HepG2 (cell line): ENCODE data around the gene ITPR1. TPM values are rescaled to one million over a fixed set of nuclear protein-coding genes. Genes with fewer than 3 reads are reported as not detected.

ENCODE experiments used
- ATAC-seq: fragments of 200-7000 bp; cut with Tn5 transposase; 3 replicates; pipeline ENCODE4 v1.9.1; 2020; ENCODE audit warnings: mild to moderate bottlenecking, moderate library complexity
- BruUV-seq: library from RNA; stranded (reverse); fragments of 400-500 nt; replicated peaks from 2 replicates; lab custom pipeline; 2021; lab: Mats Ljungman, UMichigan
- CTCF ChIA-PET: fragments of 300-600 bp; formaldehyde crosslinking; extraction: SDS; loops from one replicate; lab custom pipeline; 2021; ENCODE audit warnings: low total read pairs, inconsistent platforms, low intra/inter-chr PET ratio; lab: Yijun Ruan, JAX
- POLR2A ChIA-PET: fragments of 350-600 bp; sonication (Branson Sonifier 250); formaldehyde crosslinking; loops from one replicate; lab custom pipeline; 2020; ENCODE audit warnings: antibody characterized with exemption, inconsistent platforms; lab: Yijun Ruan, JAX
- DNase-seq: peaks from one replicate; pipeline ENCODE4 v3.0.0-alpha.2; 2015; ENCODE audit warnings: low spot score
- FAIRE-seq: peaks from 3 replicates; lab custom pipeline; 2011; peaks lifted over from hg19 to GRCh38; lab: Jason Lieb, UNC
- H2AFZ ChIP-seq: one replicate; pipeline ENCODE4 v1.6.1; 2011; ENCODE audit warnings: low read length, inconsistent platforms
- H3K27ac ChIP-seq: fragments of 300-600 bp; 3 replicates; pipeline ENCODE4 v1.8.0; 2011; ENCODE audit warnings: mixed run types, mild to moderate bottlenecking, mixed read lengths, low read length, inconsistent platforms; ENCODE audit not compliant: insufficient read depth; ENCODE audit errors: extremely low read length
- H3K27me3 ChIP-seq, 2 experiments: fragments of 200-600 bp in 1 of 2; 2 replicates in 1 of 2; 3 replicates in 1 of 2; pipeline versions ENCODE4 v1.6.0 to v1.8.0; 2011; ENCODE audit warnings: low read length in 2 of 2, mild to moderate bottlenecking in 2 of 2, moderate library complexity in 2 of 2, inconsistent platforms in 1 of 2; ENCODE audit not compliant: insufficient read depth in 2 of 2, control insufficient read depth in 1 of 2
- H3K36me3 ChIP-seq, 2 experiments: fragments of 200-600 bp in 1 of 2; replicated peaks in 1 of 2; 2 replicates in 1 of 2; 3 replicates in 1 of 2; pipeline versions ENCODE4 v1.5.1 to v1.8.0; 2011; ENCODE audit warnings: low read length in 2 of 2, inconsistent platforms in 1 of 2; ENCODE audit not compliant: insufficient read depth in 2 of 2, control insufficient read depth in 1 of 2
- H3K4me1 ChIP-seq: 2 replicates; pipeline ENCODE4 v1.5.1; 2012; ENCODE audit warnings: low read length, inconsistent platforms; ENCODE audit not compliant: insufficient read depth
- H3K4me2 ChIP-seq: 2 replicates; pipeline ENCODE4 v1.6.0; 2011; ENCODE audit warnings: low read depth, low read length, inconsistent platforms
- H3K4me3 ChIP-seq, 3 experiments: fragments of 200-600 bp in 1 of 3; sonication (generic), shearing (Covaris generic) in 1 of 3; replicated peaks in 1 of 3; 2 replicates each; pipeline ENCODE4 v1.5.1; 2011 to 2016; ENCODE audit warnings: low read length in 3 of 3, inconsistent platforms in 2 of 3, low read depth in 2 of 3, mild to moderate bottlenecking in 2 of 3, control low read depth in 1 of 3, mixed read lengths in 1 of 3; ENCODE audit not compliant: insufficient read depth in 1 of 3
- H3K79me2 ChIP-seq: one replicate; pipeline ENCODE4 v1.6.1; 2011; ENCODE audit warnings: low read length, inconsistent platforms; ENCODE audit not compliant: insufficient read depth
- H3K9ac ChIP-seq: 2 replicates; pipeline ENCODE4 v1.6.0; 2011; ENCODE audit warnings: mild to moderate bottlenecking, low read depth, low read length, inconsistent platforms; ENCODE audit not compliant: insufficient read depth
- H3K9me3 ChIP-seq: 2 replicates; pipeline ENCODE4 v1.5.1; 2012; ENCODE audit warnings: mild to moderate bottlenecking, low read length
- H4K20me1 ChIP-seq: 2 replicates; pipeline ENCODE4 v1.6.0; 2011; ENCODE audit warnings: inconsistent platforms, mild to moderate bottlenecking, low read length, moderate library complexity; ENCODE audit not compliant: insufficient read depth
- ARID4A ChIP-seq: sonication (generic); formaldehyde crosslinking; IDR thresholded peaks from 2 replicates; pipeline ENCODE4 v1.5.0; 2020; ENCODE audit warnings: mild to moderate bottlenecking, missing genetic modification reagents, borderline replicate concordance
- ASH2L ChIP-seq: fragments of 300-600, 200-600 bp; sonication (generic); IDR thresholded peaks from 2 replicates; pipeline ENCODE4 v1.7.0; 2017; ENCODE audit warnings: low read depth, mild to moderate bottlenecking, moderate library complexity, mixed read lengths, low read length; ENCODE audit not compliant: insufficient read length
- HHEX ChIP-seq: IDR thresholded peaks from 2 replicates; pipeline ENCODE4 v1.6.1; 2016; ENCODE audit warnings: control low read depth
- ZMYM2 ChIP-seq: sonication (generic); formaldehyde crosslinking; IDR thresholded peaks from 2 replicates; pipeline ENCODE4 v1.8.0; 2022; ENCODE audit warnings: mild to moderate bottlenecking, missing genetic modification reagents
- ZNF101 ChIP-seq: sonication (generic); formaldehyde crosslinking; IDR thresholded peaks from 2 replicates; pipeline ENCODE4 v1.4.0; 2020; ENCODE audit warnings: mild to moderate bottlenecking, low read depth, missing genetic modification reagents, borderline replicate concordance
- ZNF383 ChIP-seq: sonication (generic); formaldehyde crosslinking; IDR thresholded peaks from 2 replicates; pipeline ENCODE4 v1.4.0; 2020; ENCODE audit warnings: missing genetic modification reagents, mild to moderate bottlenecking, borderline replicate concordance
- ZNF782 ChIP-seq: sonication (generic); formaldehyde crosslinking; IDR thresholded peaks from 2 replicates; pipeline ENCODE4 v1.4.0; 2020; ENCODE audit warnings: missing genetic modification reagents, mild to moderate bottlenecking, borderline replicate concordance
- WGBS: methylation state at CpG from one replicate; pipeline ENCODE4 v1.1.6; 2017; ENCODE audit warnings: low lambda C conversion rate; 5-methylcytosine and 5-hydroxymethylcytosine counted together
- in situ Hi-C: cut with HindIII; loops from 2 replicates; pipeline ENCODE4 v1.10.0; 2017; ENCODE audit warnings: low pct_unique_long_range_greater_than_20kb; ENCODE audit not compliant: extremely low pct_ligation_motif_present
- intact Hi-C: fragments of 100-400 bp; cut with micrococcal nuclease; formaldehyde crosslinking; loops from one replicate; pipeline ENCODE4 v1.10.0; 2022; ENCODE audit not compliant: unreplicated experiment
- polyA plus RNA-seq, 8 experiments: library from polyadenylated mRNA; depleted of rRNA in 3 of 8; stranded (reverse) in 7 of 8; unstranded in 1 of 8; fragments of >200 nt; fragmentation: Illumina TruSeq in 4 of 8; extraction: Trizol in 4 of 8; gene quantifications; 2 replicates each; pipeline versions ENCODE4 v1.2.1 to v1.2.3, GENCODE V29; 2011 to 2016; ENCODE audit warnings: low read depth in 4 of 8, missing spikeins in 1 of 8, mixed read lengths in 1 of 8; ENCODE audit not compliant: insufficient read depth in 1 of 8
- total RNA-seq, 5 experiments: library from RNA; depleted of rRNA; stranded (reverse); fragments of >200 nt; fragmentation: Illumina TruSeq; extraction: Trizol; gene quantifications; 2 replicates each; pipeline ENCODE4 v1.2.3, GENCODE V29; 2016; ENCODE audit warnings: low read depth in 1 of 5

The ITPR1 gene
- total and polyA plus RNA-seq, 2 of the 13 experiments (the other 11 are each of a cell fraction or from before 2014, with no cell fraction given), result 10.0 to 11.4 TPM

DNA sequence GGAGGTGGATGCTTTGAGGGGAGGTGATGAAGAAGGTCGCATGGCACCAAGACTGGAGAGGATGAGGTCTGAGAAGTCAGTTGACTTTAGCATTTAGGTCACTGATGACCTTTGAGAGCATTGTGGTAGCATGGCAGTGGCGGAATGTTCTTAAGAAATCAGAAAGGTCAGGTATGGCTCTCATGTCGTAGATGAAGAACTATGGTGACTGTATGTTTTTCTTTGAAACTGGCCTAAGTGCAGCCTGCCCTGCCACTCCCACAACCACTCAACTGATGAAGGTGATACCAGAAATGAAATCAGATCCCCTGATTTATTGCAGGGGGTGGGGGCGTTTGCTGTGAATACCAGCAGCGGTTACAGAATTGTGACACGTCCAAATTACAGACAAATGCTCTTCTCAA, 102.6 kb downstream of the ITPR1 start:
- BruUV-seq, result no TSS peak

More for the DNA sequence above, 102.6 kb downstream of the ITPR1 start:
- Histone ChIP-seq H2AFZ (no peak overlapping the region), H3K9ac (no peak overlapping the region), H3K27me3 (no peaks in the 10 kb centered on the region), H3K4me3 (no peak overlapping the region), H3K9me3 (no peaks in the 10 kb centered on the region), H3K27ac (no peak overlapping the region), H3K36me3 (no peaks in the 10 kb centered on the region), H3K4me1 (peaks cover 8% of the 10 kb centered on the region), H4K20me1 (no peaks in the 10 kb centered on the region), H3K4me2 (no peak overlapping the region), H3K79me2 (no peaks in the 10 kb centered on the region)
- TF ChIP-seq ZNF782 (CRISPR knock-in tag), result no peak
- TF ChIP-seq ZNF383 (CRISPR knock-in tag), result no peak
- TF ChIP-seq ARID4A (CRISPR knock-in tag), result no peak
- TF ChIP-seq HHEX (CRISPR knock-in tag), result no peak
- no peak for TF ChIP-seq ZMYM2 (CRISPR knock-in tag)
- no peak for TF ChIP-seq ASH2L
- no peak for TF ChIP-seq ZNF101 (CRISPR knock-in tag)
- intact Hi-C loops (no loop called here), in situ Hi-C loops (no loop called here)
- no peak for ATAC-seq
- no peak for FAIRE-seq
- CTCF ChIA-PET, result no interaction called here
- POLR2A ChIA-PET, result no interaction called here
- 94% methylated on average over 6 of the region's 6 CpGs for WGBS
- DNase-seq, result no peak
